Bronchial epithelial cell (primary cell): ENCODE data around the gene ARSI. TPM values are rescaled to one million over a fixed set of nuclear protein-coding genes. Genes with fewer than 3 reads are reported as not detected.

Experiments
- DNase-seq: peaks from one replicate; pipeline ENCODE4 v3.0.0-alpha.2; 2010; ENCODE audit warnings: low read depth
- FAIRE-seq: peaks from 2 replicates; lab custom pipeline; 2011; peaks lifted over from hg19 to GRCh38; lab: Jason Lieb, UNC
- H3K27me3 ChIP-seq: 2 replicates; pipeline ENCODE4 v1.5.1; 2011; ENCODE audit warnings: low read length; ENCODE audit not compliant: control insufficient read depth, insufficient read depth
- H3K36me3 ChIP-seq: 2 replicates; pipeline ENCODE4 v1.5.1; 2011; ENCODE audit warnings: low read length; ENCODE audit not compliant: control insufficient read depth, insufficient read depth
- H3K4me3 ChIP-seq: 2 replicates; pipeline ENCODE4 v1.5.1; 2011; ENCODE audit warnings: mild to moderate bottlenecking, low read depth, low read length, control low read depth
- CTCF ChIP-seq: IDR thresholded peaks from 2 replicates; pipeline ENCODE4 v1.5.1; 2011; ENCODE audit warnings: mild to moderate bottlenecking, moderate library complexity, low read length, control low read depth, inconsistent platforms; ENCODE audit not compliant: insufficient read depth, severe bottlenecking
- total RNA-seq: library from RNA; depleted of rRNA; stranded (reverse); fragments of >200 nt; gene quantifications from 2 replicates; pipeline ENCODE4 v1.2.1, GENCODE V29; 2014

Gene ARSI
- total RNA-seq, 1 donor from 2014 or later, result 5.8 TPM

- peaks cover 2% of the 10 kb centered on the region for H3K36me3 ChIP-seq
- DNase-seq (no peak), FAIRE-seq (no peak)
- H3K27me3 ChIP-seq, result no peaks in the 10 kb centered on the region
- TF ChIP-seq CTCF, result no peak
- no peak overlapping the region for H3K4me3 ChIP-seq
These were observed 8.1 kb downstream of the ARSI start for GRCh38 chr5:150294551-150295071.

- DNase-seq, result no peak
- TF ChIP-seq CTCF, result no peak
- peaks cover 2% of the 10 kb centered on the region for H3K36me3 ChIP-seq
- FAIRE-seq, result no peak
- no peak overlapping the region for H3K4me3 ChIP-seq
- H3K27me3 ChIP-seq, result no peaks in the 10 kb centered on the region
These were observed 9.4 kb downstream of the ARSI start for GRCh38 chr5:150293091-150293941.

- FAIRE-seq (no peak), DNase-seq (no peak)
- TF ChIP-seq CTCF, result no peak
- Histone ChIP-seq H3K36me3 (no peaks in the 10 kb centered on the region), H3K27me3 (no peaks in the 10 kb centered on the region), H3K4me3 (no peak overlapping the region)
These were observed 11.0 kb downstream of the ARSI start for GRCh38 chr5:150291388-150292385.

- FAIRE-seq (no peak), DNase-seq (no peak)
- no peaks in the 10 kb centered on the region for H3K36me3 ChIP-seq
- no peak for TF ChIP-seq CTCF
- H3K4me3 ChIP-seq, result no peak within 1 kb of the TSS
- H3K27me3 ChIP-seq, result no peaks in the 10 kb centered on the region
These were observed 12.9 kb downstream of the ARSI start, which contains the start of gene CAMK2A for GRCh38 chr5:150289551-150290390. Gene CAMK2A, minus strand, starts transcription at chr5:150289773. Its CDS starts 148 bp downstream, at chr5:150289625.

- no peak for TF ChIP-seq CTCF
- no peak overlapping the region for H3K4me3 ChIP-seq
- no peaks in the 10 kb centered on the region for H3K36me3 ChIP-seq
- H3K27me3 ChIP-seq, result no peaks in the 10 kb centered on the region
- FAIRE-seq (no peak), DNase-seq (no peak)
These were observed 13.9 kb downstream of the ARSI start for GRCh38 chr5:150288791-150289190.
